ENCODE data around the gene STX11. TPM values are rescaled to one million over a fixed set of nuclear protein-coding genes. Genes with fewer than 3 reads are reported as not detected.

Gene STX11
- total and polyA plus RNA-seq, 2 experiments from 2014 or later = 0.98 to 1.6 TPM

DNA sequence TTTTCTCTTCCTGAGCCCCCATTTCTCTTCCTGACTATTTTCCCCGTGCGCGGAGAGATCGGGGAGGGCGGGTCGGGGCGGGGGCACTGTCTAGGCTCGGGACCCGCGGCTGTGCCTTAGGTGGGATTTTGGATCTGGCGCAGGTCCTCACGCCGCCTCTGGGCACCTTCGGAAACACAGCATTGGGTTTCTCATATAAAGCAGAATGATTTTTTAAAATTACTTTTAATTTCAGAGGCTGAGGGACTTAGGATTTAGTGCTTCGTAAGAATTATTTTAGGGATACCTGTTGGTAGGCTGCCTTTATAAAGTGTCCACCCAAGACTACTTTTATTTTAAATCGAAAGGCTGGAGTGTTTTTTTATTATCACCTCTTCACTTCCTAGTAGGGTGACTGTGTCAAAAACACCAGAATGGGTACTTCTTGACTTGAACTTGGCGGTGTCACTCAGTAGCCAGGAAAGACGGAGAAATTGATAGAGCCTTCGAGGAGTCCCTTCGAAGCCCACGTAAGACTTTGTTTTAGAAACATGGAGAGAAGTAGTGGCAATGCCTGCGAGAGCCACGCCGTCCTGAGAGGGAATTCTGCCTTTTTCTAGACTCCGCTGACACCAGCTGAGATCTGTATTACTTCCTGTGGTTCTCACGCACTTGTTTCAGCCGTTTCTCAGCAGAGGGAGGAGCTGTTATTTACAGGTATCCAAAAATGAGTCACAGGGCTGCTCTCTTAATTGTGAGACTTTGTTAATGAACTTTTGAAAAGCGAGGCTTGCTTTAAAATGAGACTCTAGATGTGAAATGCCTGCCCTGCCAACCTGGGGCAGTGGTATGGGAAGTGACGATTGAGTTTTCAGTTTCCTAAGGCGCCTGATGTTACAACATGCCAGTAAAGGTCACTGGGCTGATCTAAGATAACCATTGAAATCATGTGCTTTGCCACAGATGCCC lies 667 bp downstream of the STX11 start:
- Histone ChIP-seq H3K4me1 (ENCODE audit: low read depth) (no peaks in the 10 kb centered on the region), H3K36me3 (no peaks in the 10 kb centered on the region), H3K27ac (no peak overlapping the region), H3K9me3 (ENCODE audit: low read depth) (no peaks in the 10 kb centered on the region), H3K4me3 (peak overlapping the region; percentile 99), H3K27me3 (peaks cover 52% of the 10 kb centered on the region)
- DNase-seq (ENCODE audit: low read depth in 1 of 2, low spot score in 1 of 2) = peak in 1 of 2 donors; percentile 58
- TF ChIP-seq, protein P1, sequence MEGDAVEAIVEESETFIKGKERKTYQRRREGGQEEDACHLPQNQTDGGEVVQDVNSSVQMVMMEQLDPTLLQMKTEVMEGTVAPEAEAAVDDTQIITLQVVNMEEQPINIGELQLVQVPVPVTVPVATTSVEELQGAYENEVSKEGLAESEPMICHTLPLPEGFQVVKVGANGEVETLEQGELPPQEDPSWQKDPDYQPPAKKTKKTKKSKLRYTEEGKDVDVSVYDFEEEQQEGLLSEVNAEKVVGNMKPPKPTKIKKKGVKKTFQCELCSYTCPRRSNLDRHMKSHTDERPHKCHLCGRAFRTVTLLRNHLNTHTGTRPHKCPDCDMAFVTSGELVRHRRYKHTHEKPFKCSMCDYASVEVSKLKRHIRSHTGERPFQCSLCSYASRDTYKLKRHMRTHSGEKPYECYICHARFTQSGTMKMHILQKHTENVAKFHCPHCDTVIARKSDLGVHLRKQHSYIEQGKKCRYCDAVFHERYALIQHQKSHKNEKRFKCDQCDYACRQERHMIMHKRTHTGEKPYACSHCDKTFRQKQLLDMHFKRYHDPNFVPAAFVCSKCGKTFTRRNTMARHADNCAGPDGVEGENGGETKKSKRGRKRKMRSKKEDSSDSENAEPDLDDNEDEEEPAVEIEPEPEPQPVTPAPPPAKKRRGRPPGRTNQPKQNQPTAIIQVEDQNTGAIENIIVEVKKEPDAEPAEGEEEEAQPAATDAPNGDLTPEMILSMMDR (IDR thresholded peaks at IDR 0.05; ENCODE audit: low read depth, low read length) = peak; percentile 8

DNA sequence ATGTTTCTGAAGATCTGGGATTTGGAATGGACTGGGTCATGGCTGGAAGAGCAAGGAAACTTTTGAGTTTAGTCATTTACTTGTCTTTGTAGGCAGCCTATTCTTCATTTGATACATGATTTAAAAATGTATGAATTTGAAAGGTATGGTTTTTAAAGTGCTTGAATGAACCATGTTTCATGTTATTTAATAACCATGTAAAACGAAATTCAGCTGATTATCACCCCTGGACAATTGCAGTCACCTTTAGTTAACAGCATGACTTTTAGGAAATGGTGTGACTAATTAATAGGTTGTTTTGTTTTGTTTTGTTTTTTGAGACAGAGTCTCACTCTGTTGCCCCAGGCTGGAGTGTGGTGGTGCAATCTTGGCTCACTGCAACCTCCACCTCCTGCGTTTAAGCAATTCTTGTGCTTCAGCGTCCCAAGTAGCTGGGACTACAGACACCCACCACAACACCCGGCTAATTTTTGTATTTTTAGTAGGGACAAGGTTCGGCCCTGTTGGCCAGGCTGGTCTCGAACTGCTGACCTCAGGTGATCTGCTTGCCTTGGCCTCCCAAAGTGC lies 2.1 kb downstream of the STX11 start:
- Histone ChIP-seq H3K9me3 (ENCODE audit: low read depth) (no peaks in the 10 kb centered on the region), H3K36me3 (no peaks in the 10 kb centered on the region), H3K27me3 (peaks cover 49% of the 10 kb centered on the region), H3K4me3 (no peak overlapping the region), H3K4me1 (ENCODE audit: low read depth) (no peaks in the 10 kb centered on the region), H3K27ac (no peak overlapping the region)
- TF ChIP-seq, protein P1 (IDR thresholded peaks at IDR 0.05; ENCODE audit: low read depth, low read length) = no peak
- DNase-seq (ENCODE audit: low read depth in 1 of 2, low spot score in 1 of 2) = no peak

DNA sequence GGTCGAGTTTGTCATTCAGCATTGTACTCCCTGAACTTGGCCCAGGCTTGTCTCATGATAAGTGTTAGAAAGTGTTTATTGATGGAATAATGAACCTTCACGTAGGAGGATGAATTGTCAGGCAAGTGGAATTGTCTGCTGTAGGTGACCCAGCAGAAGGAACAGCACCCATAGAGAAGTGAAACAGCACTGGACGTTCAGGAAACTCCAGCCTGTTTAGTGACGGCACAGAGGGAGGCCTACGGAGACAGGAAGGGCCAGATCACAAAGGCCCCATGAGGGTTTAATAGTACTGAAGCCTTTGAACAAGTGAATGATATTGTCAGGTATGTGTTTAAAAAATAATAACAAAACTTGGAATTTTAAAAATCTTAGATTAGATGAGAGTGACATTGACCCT lies 2.9 kb downstream of the STX11 start:
- H3K4me1 ChIP-seq (ENCODE audit: low read depth) = peaks cover 8% of the 10 kb centered on the region
- H3K27ac ChIP-seq = no peak overlapping the region
- TF ChIP-seq, protein P1 (IDR thresholded peaks at IDR 0.05; ENCODE audit: low read depth, low read length) = no peak
- no peaks in the 10 kb centered on the region for H3K36me3 ChIP-seq
- no peaks in the 10 kb centered on the region for H3K9me3 ChIP-seq (ENCODE audit: low read depth)
- DNase-seq (ENCODE audit: low read depth in 1 of 2, low spot score in 1 of 2) = no peak
- H3K27me3 ChIP-seq = peaks cover 40% of the 10 kb centered on the region
- no peak overlapping the region for H3K4me3 ChIP-seq

DNA sequence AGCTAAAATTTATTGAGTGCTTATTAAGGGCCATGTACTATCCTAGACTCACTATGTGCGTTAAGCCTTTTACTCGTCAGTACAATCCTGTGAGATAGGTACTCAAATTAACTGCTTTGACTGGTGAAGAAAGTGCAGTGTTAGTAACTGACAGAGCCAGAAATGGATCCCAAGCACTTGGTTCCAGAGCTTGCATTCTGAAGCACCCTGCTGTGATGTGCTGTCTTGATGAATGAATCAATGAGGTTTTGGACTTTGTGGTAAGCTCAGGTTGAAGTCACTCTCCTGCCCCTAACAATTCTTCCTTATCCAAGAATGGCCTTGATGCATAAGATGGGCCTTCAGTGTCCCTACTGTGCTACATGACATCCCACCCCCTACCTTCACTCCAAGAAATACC lies 3.7 kb downstream of the STX11 start:
- DNase-seq (ENCODE audit: low read depth in 1 of 2, low spot score in 1 of 2) = no peak
- Histone ChIP-seq H3K4me3 (no peak overlapping the region), H3K27me3 (peaks cover 33% of the 10 kb centered on the region), H3K27ac (no peak overlapping the region), H3K4me1 (ENCODE audit: low read depth) (peaks cover 14% of the 10 kb centered on the region), H3K36me3 (no peaks in the 10 kb centered on the region), H3K9me3 (ENCODE audit: low read depth) (no peaks in the 10 kb centered on the region)
- TF ChIP-seq, protein P1 (IDR thresholded peaks at IDR 0.05; ENCODE audit: low read depth, low read length) = no peak

DNA sequence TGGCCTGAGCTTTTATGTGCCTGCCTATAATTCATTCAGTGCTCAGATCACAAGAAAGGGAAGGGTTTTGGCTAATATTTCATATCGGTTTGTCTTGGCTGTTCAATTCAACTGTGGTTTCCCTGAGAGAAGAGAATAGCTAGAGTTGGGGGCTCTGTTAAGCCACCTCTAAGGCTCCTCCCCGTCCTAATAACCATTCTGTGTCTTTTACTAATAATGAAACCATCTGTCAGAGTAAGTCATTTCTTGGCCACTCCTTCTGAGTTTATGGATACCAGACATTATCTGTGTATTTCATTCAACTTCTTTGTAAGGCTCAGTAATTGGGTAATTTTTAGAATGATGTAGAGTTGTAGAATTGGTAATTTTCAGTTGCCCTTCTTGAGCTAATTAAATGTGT lies 5.2 kb downstream of the STX11 start:
- H3K9me3 ChIP-seq (ENCODE audit: low read depth) = no peaks in the 10 kb centered on the region
- H3K36me3 ChIP-seq = no peaks in the 10 kb centered on the region
- no peak for DNase-seq (ENCODE audit: low read depth in 1 of 2, low spot score in 1 of 2)
- no peak overlapping the region for H3K4me3 ChIP-seq
- peaks cover 14% of the 10 kb centered on the region for H3K4me1 ChIP-seq (ENCODE audit: low read depth)
- no peak overlapping the region for H3K27ac ChIP-seq
- peaks cover 20% of the 10 kb centered on the region for H3K27me3 ChIP-seq
- TF ChIP-seq, protein P1 (IDR thresholded peaks at IDR 0.05; ENCODE audit: low read depth, low read length) = no peak

Data from cardiac muscle cell (in vitro differentiated cells and primary cell).